Bronchial epithelial cell (primary cell): ENCODE measurements around the gene NRXN3. TPM values are rescaled to one million over a fixed set of nuclear protein-coding genes. Genes with fewer than 3 reads are reported as not detected.

Experiments used
- DNase-seq: peaks from one replicate; pipeline ENCODE4 v3.0.0-alpha.2; 2010; ENCODE audit warnings: low read depth
- FAIRE-seq: peaks from 2 replicates; lab custom pipeline; 2011; peaks lifted over from hg19 to GRCh38; lab: Jason Lieb, UNC
- H3K27me3 ChIP-seq: 2 replicates; pipeline ENCODE4 v1.5.1; 2011; ENCODE audit warnings: low read length; ENCODE audit not compliant: control insufficient read depth, insufficient read depth
- H3K36me3 ChIP-seq: 2 replicates; pipeline ENCODE4 v1.5.1; 2011; ENCODE audit warnings: low read length; ENCODE audit not compliant: control insufficient read depth, insufficient read depth
- H3K4me3 ChIP-seq: 2 replicates; pipeline ENCODE4 v1.5.1; 2011; ENCODE audit warnings: mild to moderate bottlenecking, low read depth, low read length, control low read depth
- CTCF ChIP-seq: IDR thresholded peaks from 2 replicates; pipeline ENCODE4 v1.5.1; 2011; ENCODE audit warnings: mild to moderate bottlenecking, moderate library complexity, low read length, control low read depth, inconsistent platforms; ENCODE audit not compliant: insufficient read depth, severe bottlenecking
- total RNA-seq: library from RNA; depleted of rRNA; stranded (reverse); fragments of >200 nt; gene quantifications from 2 replicates; pipeline ENCODE4 v1.2.1, GENCODE V29; 2014

Gene NRXN3
- total RNA-seq, 1 donor from 2014 or later = under 0.01 TPM

- FAIRE-seq = no peak
- Histone ChIP-seq H3K36me3 (no peaks in the 10 kb centered on the region), H3K27me3 (no peaks in the 10 kb centered on the region), H3K4me3 (no peak overlapping the region)
- no peak for DNase-seq
- TF ChIP-seq CTCF = no peak
Observed at GRCh38 chr14:78747813-78748212, 577.6 kb downstream of the NRXN3 start.

- Histone ChIP-seq H3K36me3 (no peaks in the 10 kb centered on the region), H3K4me3 (no peak overlapping the region), H3K27me3 (no peaks in the 10 kb centered on the region)
- DNase-seq = no peak
- FAIRE-seq = no peak
- TF ChIP-seq CTCF = no peak
Observed at GRCh38 chr14:78752518-78753188, 582.5 kb downstream of the NRXN3 start.

GRCh38 chr14:78754059-78754458, 583.9 kb downstream of the NRXN3 start:
- TF ChIP-seq CTCF = no peak
- FAIRE-seq = no peak
- H3K36me3 ChIP-seq = no peaks in the 10 kb centered on the region
- H3K27me3 ChIP-seq = no peaks in the 10 kb centered on the region
- no peak overlapping the region for H3K4me3 ChIP-seq
- DNase-seq = no peak

- TF ChIP-seq CTCF = peak; percentile 58
- no peak overlapping the region for H3K4me3 ChIP-seq
- no peaks in the 10 kb centered on the region for H3K36me3 ChIP-seq
- DNase-seq (peak; percentile 63), FAIRE-seq (no peak)
- no peaks in the 10 kb centered on the region for H3K27me3 ChIP-seq
Observed at GRCh38 chr14:78758333-78758732, 588.2 kb downstream of the NRXN3 start.

GRCh38 chr14:78762331-78762730, 592.2 kb downstream of the NRXN3 start:
- DNase-seq (no peak), FAIRE-seq (no peak)
- H3K36me3 ChIP-seq = no peaks in the 10 kb centered on the region
- no peaks in the 10 kb centered on the region for H3K27me3 ChIP-seq
- TF ChIP-seq CTCF = no peak
- no peak overlapping the region for H3K4me3 ChIP-seq

- Histone ChIP-seq H3K27me3 (no peaks in the 10 kb centered on the region), H3K4me3 (no peak overlapping the region), H3K36me3 (no peaks in the 10 kb centered on the region)
- no peak for DNase-seq
- no peak for TF ChIP-seq CTCF
- FAIRE-seq = no peak
Observed at GRCh38 chr14:78763746-78764145, 593.6 kb downstream of the NRXN3 start.
